H1 (cell line): ENCODE measurements around the gene KRT24. TPM values are rescaled to one million over a fixed set of nuclear protein-coding genes. Genes with fewer than 3 reads are reported as not detected.

Source experiments
- CTCF ChIA-PET: fragments of 300-600 bp; sonication (Branson Sonifier 250); formaldehyde crosslinking; loops from one replicate; lab custom pipeline; 2021; ENCODE audit not compliant: partially characterized antibody; lab: Charles Lee
- POLR2A ChIA-PET: fragments of 300-600 bp; sonication (Branson Sonifier 250); formaldehyde crosslinking; loops from one replicate; lab custom pipeline; 2021; ENCODE audit warnings: inconsistent platforms; ENCODE audit not compliant: partially characterized antibody; lab: Charles Lee
- DNase-seq, 2 experiments: peaks; one replicate each; pipeline versions ENCODE4 v3.0.0 to v3.0.0-alpha.2; 2010 to 2022; ENCODE audit warnings: low spot score in 2 of 2, low read depth in 1 of 2, mixed read lengths in 1 of 2
- FAIRE-seq: peaks from 2 replicates; lab custom pipeline; 2011; peaks lifted over from hg19 to GRCh38; lab: Jason Lieb, UNC
- H2AFZ ChIP-seq: 2 replicates; pipeline ENCODE4 v1.8.1; 2012; ENCODE audit warnings: low read length, inconsistent platforms
- H2AK5ac ChIP-seq: 2 replicates; pipeline ENCODE4 v1.6.1; 2013; ENCODE audit warnings: low read depth, low read length
- H2BK120ac ChIP-seq: replicated peaks from 2 replicates; pipeline ENCODE3; 2013; ENCODE audit warnings: low read depth, low read length, inconsistent platforms
- H2BK12ac ChIP-seq: 2 replicates; pipeline ENCODE4 v1.6.1; 2013; ENCODE audit warnings: low read depth, low read length
- H2BK15ac ChIP-seq: 2 replicates; pipeline ENCODE4 v1.6.1; 2013; ENCODE audit warnings: low read length
- H2BK20ac ChIP-seq: 2 replicates; pipeline ENCODE4 v1.6.1; 2013; ENCODE audit warnings: low read length
- H2BK5ac ChIP-seq: 2 replicates; pipeline ENCODE4 v1.6.1; 2013; ENCODE audit warnings: low read depth, low read length
- H3K14ac ChIP-seq: 2 replicates; pipeline ENCODE4 v1.6.1; 2013; ENCODE audit warnings: inconsistent platforms; ENCODE audit not compliant: insufficient read length
- H3K18ac ChIP-seq: 2 replicates; pipeline ENCODE4 v1.6.1; 2013; ENCODE audit warnings: low read length; ENCODE audit errors: extremely low read depth
- H3K23ac ChIP-seq: 2 replicates; pipeline ENCODE4 v1.6.1; 2013; ENCODE audit warnings: inconsistent platforms; ENCODE audit not compliant: insufficient read length
- H3K23me2 ChIP-seq: 2 replicates; pipeline ENCODE4 v1.6.1; 2013; ENCODE audit warnings: low read depth, low read length
- H3K27ac ChIP-seq: 2 replicates; pipeline ENCODE4 v1.6.1; 2011; ENCODE audit warnings: low read depth, low read length, inconsistent platforms
- H3K27me3 ChIP-seq, 4 experiments: replicated peaks in 1 of 4; 1 replicate in 1 of 4; 2 replicates in 3 of 4; pipeline versions ENCODE4 v1.6.1 to v1.8.1; 2011 to 2013; ENCODE audit warnings: low read length in 3 of 4, mild to moderate bottlenecking in 3 of 4, inconsistent platforms in 2 of 4, mixed read lengths in 2 of 4, moderate library complexity in 1 of 4; ENCODE audit not compliant: control insufficient read depth in 3 of 4, insufficient read depth in 3 of 4; ENCODE audit errors: extremely low read depth in 1 of 4
- H3K36me3 ChIP-seq, 4 experiments: 2 replicates each; pipeline versions ENCODE4 v1.6.1 to v1.8.1; 2011 to 2013; ENCODE audit warnings: mild to moderate bottlenecking in 4 of 4, low read length in 3 of 4, moderate library complexity in 2 of 4, control low read depth in 1 of 4, inconsistent platforms in 1 of 4; ENCODE audit not compliant: insufficient read depth in 4 of 4, control insufficient read depth in 2 of 4
- H3K4ac ChIP-seq: replicated peaks from 2 replicates; pipeline ENCODE3; 2013; ENCODE audit warnings: low read length, low read depth, mixed read lengths, inconsistent platforms; ENCODE audit not compliant: insufficient read length
- H3K4me1 ChIP-seq, 4 experiments: replicated peaks in 1 of 4; 1 replicate in 1 of 4; 2 replicates in 3 of 4; pipeline versions ENCODE4 v1.6.1 to v1.8.1; 2011 to 2013; ENCODE audit warnings: low read length in 3 of 4, inconsistent platforms in 2 of 4, mixed read lengths in 1 of 4; ENCODE audit not compliant: insufficient read depth in 4 of 4, control insufficient read depth in 3 of 4
- H3K4me2 ChIP-seq, 2 experiments: 2 replicates each; pipeline versions ENCODE4 v1.6.1 to v1.8.1; 2011 to 2013; ENCODE audit warnings: low read depth in 2 of 2, low read length in 2 of 2, control low read depth in 1 of 2, inconsistent platforms in 1 of 2, mild to moderate bottlenecking in 1 of 2; ENCODE audit not compliant: insufficient read depth in 1 of 2
- H3K4me3 ChIP-seq, 4 experiments: fragments of 200-600, 300-600 bp in 1 of 4; sonication (generic), shearing (Covaris generic), sonication (Bioruptor Twin) in 1 of 4; 2 replicates each; pipeline versions ENCODE4 v1.5.1 to v1.8.1; 2011 to 2016; ENCODE audit warnings: low read length in 4 of 4, low read depth in 3 of 4, control low read depth in 2 of 4, inconsistent platforms in 2 of 4, mild to moderate bottlenecking in 2 of 4, mixed read lengths in 1 of 4, moderate library complexity in 1 of 4; ENCODE audit not compliant: insufficient read depth in 2 of 4; ENCODE audit errors: extremely low read depth in 1 of 4
- H3K56ac ChIP-seq: replicated peaks from 2 replicates; pipeline ENCODE3; 2013; ENCODE audit warnings: low read depth, mild to moderate bottlenecking, mixed read lengths, low read length, inconsistent platforms; ENCODE audit not compliant: insufficient read length
- H3K79me1 ChIP-seq: 2 replicates; pipeline ENCODE4 v1.6.1; 2013; ENCODE audit warnings: low read depth, low read length, control low read depth
- H3K79me2 ChIP-seq, 2 experiments: 2 replicates each; pipeline versions ENCODE4 v1.6.1 to v1.8.1; 2012 to 2013; ENCODE audit warnings: low read length in 2 of 2, mild to moderate bottlenecking in 2 of 2, inconsistent platforms in 1 of 2; ENCODE audit not compliant: insufficient read depth in 2 of 2, control insufficient read depth in 1 of 2
- H3K9ac ChIP-seq, 4 experiments: replicated peaks in 1 of 4; 1 replicate in 1 of 4; 2 replicates in 3 of 4; pipeline versions ENCODE4 v1.6.1 to v1.8.1; 2011 to 2013; ENCODE audit warnings: low read depth in 3 of 4, low read length in 3 of 4, control low read depth in 2 of 4, mild to moderate bottlenecking in 2 of 4, moderate library complexity in 2 of 4, inconsistent platforms in 1 of 4; ENCODE audit errors: extremely low read depth in 1 of 4
- H3K9me3 ChIP-seq, 2 experiments: 2 replicates each; pipeline versions ENCODE4 v1.6.1 to v1.8.1; 2012 to 2013; ENCODE audit warnings: mild to moderate bottlenecking in 2 of 2, moderate library complexity in 2 of 2, control low read depth in 1 of 2, inconsistent platforms in 1 of 2, low read depth in 1 of 2, low read length in 1 of 2, mixed read lengths in 1 of 2; ENCODE audit not compliant: insufficient read depth in 2 of 2
- H4K20me1 ChIP-seq, 2 experiments: replicated peaks in 1 of 2; 2 replicates each; pipeline versions ENCODE3 to v1.8.1; 2011 to 2013; ENCODE audit warnings: inconsistent platforms in 2 of 2, low read length in 2 of 2, mild to moderate bottlenecking in 1 of 2; ENCODE audit not compliant: insufficient read depth in 2 of 2, control insufficient read depth in 1 of 2
- H4K5ac ChIP-seq: 2 replicates; pipeline ENCODE4 v1.6.1; 2013; ENCODE audit warnings: low read length, low read depth, mixed read lengths, inconsistent platforms; ENCODE audit not compliant: insufficient read length
- H4K8ac ChIP-seq: 2 replicates; pipeline ENCODE4 v1.8.0; 2013; ENCODE audit warnings: mild to moderate bottlenecking, moderate library complexity, low read length, inconsistent platforms; ENCODE audit not compliant: insufficient read depth; ENCODE audit errors: extremely low read depth
- H4K91ac ChIP-seq: replicated peaks from 2 replicates; pipeline ENCODE3; 2013; ENCODE audit warnings: low read length, mixed read lengths, inconsistent platforms; ENCODE audit not compliant: insufficient read length
- CHD1 ChIP-seq: IDR thresholded peaks from 2 replicates; pipeline ENCODE4 v1.6.1; 2012; ENCODE audit warnings: low read depth, low read length, improper control_type of control experiment
- CREB1 ChIP-seq: IDR thresholded peaks from 2 replicates; pipeline ENCODE4 v1.6.1; 2012; ENCODE audit warnings: inconsistent platforms
- PHF8 ChIP-seq: fragments of 200-600 bp; sonication (generic); conservative IDR thresholded peaks from 2 replicates; pipeline ENCODE4 v1.7.1; 2012; ENCODE audit warnings: low read depth, mild to moderate bottlenecking, inconsistent platforms, low read length, moderate library complexity
- SP1 ChIP-seq: IDR thresholded peaks from 2 replicates; pipeline ENCODE4 v1.6.1; 2011; ENCODE audit warnings: low read depth, low read length
- TEAD4 ChIP-seq: IDR thresholded peaks from 2 replicates; pipeline ENCODE4 v1.6.1; 2012; ENCODE audit warnings: low read depth, low read length, inconsistent platforms, mixed read lengths
- WGBS, 2 experiments: shearing (Covaris generic) in 1 of 2; methylation state at CpG; one replicate each; pipeline versions ENCODE4 v1.1.6 to v1.1.7; 2013 to 2015; ENCODE audit warnings: low lambda C conversion rate in 2 of 2, mixed read lengths in 2 of 2, inconsistent platforms in 1 of 2, low coverage in 1 of 2, missing lambda C conversion rate in 1 of 2; ENCODE audit not compliant: insufficient replicate concordance in 2 of 2, insufficient coverage in 1 of 2, insufficient read length in 1 of 2; ENCODE audit errors: extremely low coverage in 1 of 2, missing lambda C conversion rate in 1 of 2; 5-methylcytosine and 5-hydroxymethylcytosine counted together
- polyA plus RNA-seq, 7 experiments: library from polyadenylated mRNA; depleted of rRNA in 3 of 7; stranded (reverse) in 5 of 7; unstranded in 2 of 7; fragments of >200 nt in 5 of 7; fragments of 200-250 nt in 2 of 7; gene quantifications; 1 replicate in 5 of 7; 2 replicates in 1 of 7; 4 replicates in 1 of 7; pipeline versions ENCODE4 v1.2.1 to v1.2.3, GENCODE V29; 2011 to 2013; ENCODE audit warnings: missing spikeins in 2 of 7, mixed read lengths in 2 of 7
- total RNA-seq: library from RNA; stranded (reverse); fragmentation: NEBNext Ultra II Directional; extraction: Animal tissue kit (Norgen Biotek cat#: 25700); gene quantifications from 2 replicates; pipeline ENCODE4 v1.2.1, GENCODE V29; 2021
- TF ChIP-seq, protein P1 (sequence below): IDR thresholded peaks from 2 replicates; pipeline ENCODE4 v1.6.1; 2011; ENCODE audit warnings: low read depth, mild to moderate bottlenecking, low read length; ENCODE audit not compliant: insufficient read depth

Gene KRT24
- total and polyA plus RNA-seq, 2 of the 8 experiments (the other 6 are each of a cell fraction or from before 2014, with no cell fraction given) = not detected

DNA sequence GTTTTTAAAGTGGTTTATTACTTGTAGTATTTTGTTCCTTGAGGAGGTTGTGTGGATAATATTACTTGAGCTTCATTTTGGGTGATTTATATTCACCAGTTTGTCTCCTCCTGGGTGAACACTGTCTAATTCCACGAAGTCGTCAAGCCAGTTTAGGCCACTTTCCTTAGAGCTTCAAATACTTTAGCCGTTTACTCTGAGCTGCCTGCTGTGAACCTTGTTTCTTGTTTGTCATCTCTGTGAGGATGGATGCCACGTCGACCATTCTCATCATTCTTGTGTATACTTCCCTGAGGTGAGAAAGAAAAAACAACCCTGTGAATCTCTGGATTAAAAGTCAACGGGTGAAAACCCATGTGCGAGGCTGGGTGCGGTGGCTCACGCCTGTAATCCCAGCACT, 9.0 kb downstream of the KRT24 start:
- H2AK5ac ChIP-seq = no peak overlapping the region
- no peaks in the 10 kb centered on the region for H3K23me2 ChIP-seq
- FAIRE-seq = no peak
- no peaks in the 10 kb centered on the region for H3K79me1 ChIP-seq
- H4K20me1 ChIP-seq = no peaks in the 10 kb centered on the region
- no peaks in the 10 kb centered on the region for H3K4me1 ChIP-seq
- no peak overlapping the region for H2BK120ac ChIP-seq
- no peak overlapping the region for H4K8ac ChIP-seq
- no peak overlapping the region for H2BK15ac ChIP-seq
- no peak overlapping the region for H3K4me3 ChIP-seq
- no peak overlapping the region for H3K27ac ChIP-seq
- no peak overlapping the region for H3K9ac ChIP-seq
- H2BK12ac ChIP-seq = no peak overlapping the region
- ChIA-PET POLR2A (interaction anchor here (1.1 to 1.2 kb wide), 2 partner anchors 14 to 46 kb away, joined by 3 read pairs; no protein-coding TSS in a partner anchor), CTCF (interaction anchor here (1.0 to 2.4 kb wide), 4 partner anchors 10 to 75 kb away, joined by 3 to 10 read pairs (median 6); no protein-coding TSS in a partner anchor)
- no peak overlapping the region for H4K91ac ChIP-seq
- H2AFZ ChIP-seq = no peak overlapping the region
- H3K4ac ChIP-seq = no peak overlapping the region
- no peak overlapping the region for H3K4me2 ChIP-seq
- H4K5ac ChIP-seq = no peak overlapping the region
- no peak overlapping the region for H3K56ac ChIP-seq
- H2BK5ac ChIP-seq = no peak overlapping the region
- no peak overlapping the region for H3K14ac ChIP-seq
- no peak overlapping the region for H2BK20ac ChIP-seq
- no peaks in the 10 kb centered on the region for H3K79me2 ChIP-seq
- no peaks in the 10 kb centered on the region for H3K9me3 ChIP-seq
- H3K23ac ChIP-seq = no peak overlapping the region
- H3K18ac ChIP-seq = no peak overlapping the region
- 86% methylated on average over 9 of the region's 9 CpGs; no CpG with 5 or more reads in 1 of the 2 experiments for WGBS, 2 experiments
- no peak for DNase-seq
- TF ChIP-seq TEAD4 = no peak
- TF ChIP-seq, protein P1, sequence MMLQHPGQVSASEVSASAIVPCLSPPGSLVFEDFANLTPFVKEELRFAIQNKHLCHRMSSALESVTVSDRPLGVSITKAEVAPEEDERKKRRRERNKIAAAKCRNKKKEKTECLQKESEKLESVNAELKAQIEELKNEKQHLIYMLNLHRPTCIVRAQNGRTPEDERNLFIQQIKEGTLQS = no peak
- TF ChIP-seq SP1 = no peak
- TF ChIP-seq CREB1 = no peak
- no peak for TF ChIP-seq CHD1
- no peak for TF ChIP-seq PHF8
- no peaks in the 10 kb centered on the region for H3K36me3 ChIP-seq
- no peaks in the 10 kb centered on the region for H3K27me3 ChIP-seq
